ENCODE data around the gene RPTOR.

The RPTOR gene

DNA sequence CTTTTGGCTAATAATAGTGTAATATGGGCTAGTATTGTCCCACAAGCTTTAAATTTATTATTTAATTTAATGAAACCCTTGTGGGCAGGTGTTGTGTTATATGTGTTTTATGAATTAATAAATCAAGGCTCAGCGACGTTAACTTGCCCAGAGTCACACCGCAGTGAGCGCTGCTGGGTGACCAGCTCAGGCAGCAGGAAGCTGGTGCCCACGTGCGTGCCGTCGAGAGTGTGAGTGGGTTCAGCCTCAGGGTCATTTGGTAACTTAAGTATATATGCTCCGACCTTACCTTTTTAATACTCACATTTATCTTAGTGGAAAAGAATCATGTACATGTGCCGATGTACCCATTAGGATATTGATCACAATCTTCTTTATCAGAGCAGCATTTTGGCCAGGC is 309.6 kb downstream of the RPTOR start:
- DNase-seq, result no peak

DNA sequence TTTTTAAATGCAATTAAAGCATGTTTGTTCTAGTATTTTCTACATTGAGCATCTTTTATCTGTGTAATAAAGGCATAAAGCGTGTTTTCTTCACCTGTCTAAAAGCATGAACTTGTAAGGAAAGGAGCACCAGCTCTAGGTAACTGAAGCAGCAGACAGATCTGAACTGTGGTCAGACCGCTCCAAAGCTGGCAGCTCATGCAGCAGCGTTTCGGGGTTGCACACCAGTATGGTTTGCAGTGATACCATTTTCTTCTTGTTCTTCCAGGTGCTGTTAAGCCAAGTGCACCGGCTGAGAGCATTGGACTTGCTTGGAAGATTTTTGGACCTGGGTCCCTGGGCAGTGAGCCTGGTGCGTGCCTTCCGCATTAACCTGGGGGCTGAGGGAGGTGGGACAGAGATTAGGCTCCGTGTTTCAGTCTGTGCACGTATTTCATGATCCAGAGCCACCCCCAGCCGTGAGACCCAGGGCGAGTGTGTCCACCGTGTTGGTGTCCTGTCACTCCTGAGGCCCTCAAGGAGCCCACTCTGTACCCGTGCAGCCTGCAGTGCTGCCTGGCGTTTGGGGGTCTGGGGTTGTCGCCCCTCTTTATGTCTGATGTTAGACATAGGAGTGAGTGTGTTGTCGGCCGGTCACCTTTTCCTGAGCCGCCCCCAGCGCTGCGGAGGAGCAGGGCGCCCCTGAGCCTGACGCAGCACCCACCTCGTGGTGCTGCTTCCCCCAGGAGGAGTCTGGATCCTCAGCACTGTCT is 310.7 kb downstream of the RPTOR start:
- DNase-seq, result no peak

DNA sequence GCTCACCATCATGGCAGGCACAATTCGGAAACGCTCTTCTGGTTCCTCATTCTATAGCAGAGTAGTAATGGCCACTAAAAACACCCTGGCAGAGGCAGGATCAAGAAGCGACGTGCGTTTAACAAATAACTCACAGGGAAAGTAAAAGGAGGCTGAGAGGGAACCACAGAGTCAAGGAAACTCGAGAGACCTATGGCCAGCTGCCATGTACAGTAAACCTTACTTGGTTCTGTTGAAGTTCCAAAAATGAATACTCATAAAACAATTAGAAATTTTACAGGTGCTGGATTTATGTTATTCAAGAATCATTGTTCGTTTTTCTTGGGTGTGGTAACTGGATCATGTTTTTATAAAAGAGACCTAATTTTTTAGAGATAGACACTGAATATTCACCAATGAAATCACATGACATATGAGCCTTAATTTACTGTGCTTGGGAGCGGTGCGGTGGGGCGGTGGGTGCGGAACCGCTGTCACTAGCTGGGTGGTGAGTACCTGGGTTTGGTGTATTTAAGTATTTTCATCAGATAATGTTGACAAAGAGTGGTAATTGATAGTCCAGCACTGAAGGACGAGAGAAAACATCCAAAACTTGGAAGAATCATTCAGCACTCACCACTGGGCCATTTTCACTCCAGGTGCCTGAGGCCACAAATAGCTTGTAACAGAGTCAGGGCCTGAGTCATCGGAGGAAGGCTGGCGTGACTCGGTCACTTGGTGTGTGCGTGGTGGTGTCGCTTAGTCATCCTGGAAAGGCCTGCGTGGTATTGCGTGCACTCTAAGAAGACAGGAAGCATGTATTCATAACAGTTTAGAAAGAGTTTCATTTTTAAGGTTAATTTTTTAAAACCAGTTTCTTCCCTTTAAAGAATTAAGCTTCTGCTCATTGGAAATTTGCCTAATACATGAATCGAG is 311.6 kb downstream of the RPTOR start:
- peak; percentile 98 for DNase-seq

DNA sequence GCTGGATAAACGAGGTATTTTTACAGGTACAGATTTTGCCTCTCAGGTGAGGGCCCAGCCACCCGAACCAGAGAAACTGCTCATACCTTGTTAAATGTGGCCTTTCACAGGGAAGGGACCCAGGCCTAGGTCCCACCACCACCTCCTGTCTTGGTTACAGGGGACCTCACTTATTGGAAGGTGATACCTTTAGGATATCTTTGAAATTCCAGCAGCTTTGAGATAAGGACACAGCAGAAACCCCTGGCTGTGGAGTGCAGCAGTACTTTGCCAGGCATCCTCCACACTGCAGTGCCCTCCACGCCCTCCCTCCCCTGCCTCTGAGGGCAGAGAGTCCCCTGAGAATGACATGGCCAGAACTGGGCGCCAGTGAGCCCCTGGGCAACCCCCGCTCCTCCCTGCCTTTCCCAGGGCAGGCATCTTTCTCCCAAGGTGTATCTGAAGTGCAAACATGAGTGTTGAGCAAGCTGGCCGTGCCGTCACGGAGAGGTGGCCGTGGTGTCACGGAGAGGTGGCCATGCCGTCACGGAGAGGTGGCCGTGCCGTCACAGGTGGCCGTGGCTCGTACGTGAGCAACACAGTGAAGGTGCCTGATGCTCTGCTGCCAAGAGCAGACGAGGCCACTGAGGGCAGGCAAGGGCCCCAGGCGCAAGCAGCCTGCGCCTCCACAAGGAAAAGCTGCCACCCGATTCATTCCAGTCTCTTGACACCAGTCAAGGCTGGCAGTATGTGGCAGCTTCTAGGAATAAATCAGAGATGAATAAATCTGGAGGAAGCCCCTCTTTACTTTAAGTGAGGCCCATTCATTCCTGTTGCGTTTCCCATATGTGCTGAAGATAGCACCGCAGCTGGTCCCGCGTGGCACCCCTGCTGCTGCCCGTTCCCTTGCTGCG is 312.5 kb downstream of the RPTOR start:
- no peak for DNase-seq

DNA sequence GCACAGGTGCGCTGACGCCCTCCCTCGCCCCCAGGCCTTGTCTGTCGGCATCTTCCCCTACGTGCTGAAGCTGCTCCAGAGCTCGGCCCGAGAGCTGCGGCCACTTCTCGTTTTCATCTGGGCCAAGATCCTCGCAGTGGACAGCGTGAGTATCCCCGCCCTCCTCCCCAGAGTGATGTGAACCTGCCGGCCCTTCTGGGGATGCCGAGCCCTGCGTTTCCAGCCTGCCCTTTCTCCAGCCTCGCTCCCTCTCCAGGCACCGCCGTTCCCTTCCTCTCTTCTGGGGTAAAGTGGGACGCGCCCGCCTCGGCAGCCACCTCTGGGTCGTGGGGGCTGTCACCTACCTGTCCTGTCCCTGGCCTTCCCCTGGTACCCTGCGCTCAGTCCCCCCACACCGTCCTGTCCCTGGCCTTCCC is 313.1 kb downstream of the RPTOR start:
- no peak for DNase-seq

DNA sequence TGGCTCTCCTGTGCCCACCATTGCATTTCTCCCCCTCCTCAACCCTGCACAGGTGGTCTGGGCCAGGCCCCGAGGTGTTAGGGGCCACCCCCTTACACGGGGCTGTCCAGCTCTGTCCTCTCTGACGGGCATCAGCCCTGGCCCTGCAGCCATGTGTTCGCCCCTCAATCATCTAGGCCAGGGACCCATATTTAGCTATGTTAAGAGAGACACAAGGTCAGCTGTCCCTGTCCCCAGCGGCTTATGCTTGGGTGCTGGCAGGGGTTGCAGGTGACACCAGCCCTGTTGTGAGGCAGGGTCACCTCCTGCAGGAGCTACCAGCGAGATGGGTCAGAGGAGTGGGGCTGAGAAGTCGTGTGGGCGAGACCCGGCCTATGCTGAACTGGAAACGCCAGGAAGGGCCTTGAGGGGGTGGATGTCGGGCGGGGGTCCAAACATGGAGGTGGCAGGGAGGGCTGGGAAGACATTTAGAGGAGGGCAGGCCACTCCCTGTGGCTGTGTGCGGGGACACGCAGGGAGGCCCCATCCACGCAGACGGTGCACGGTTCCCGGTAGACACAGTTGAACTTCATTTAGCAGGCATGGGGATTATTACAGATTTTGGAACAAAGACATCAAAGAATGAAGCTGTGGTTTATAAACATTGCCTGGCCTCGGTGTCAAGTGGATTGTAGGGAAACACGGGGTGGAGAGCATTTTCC is 313.8 kb downstream of the RPTOR start:
- DNase-seq, result no peak

DNA sequence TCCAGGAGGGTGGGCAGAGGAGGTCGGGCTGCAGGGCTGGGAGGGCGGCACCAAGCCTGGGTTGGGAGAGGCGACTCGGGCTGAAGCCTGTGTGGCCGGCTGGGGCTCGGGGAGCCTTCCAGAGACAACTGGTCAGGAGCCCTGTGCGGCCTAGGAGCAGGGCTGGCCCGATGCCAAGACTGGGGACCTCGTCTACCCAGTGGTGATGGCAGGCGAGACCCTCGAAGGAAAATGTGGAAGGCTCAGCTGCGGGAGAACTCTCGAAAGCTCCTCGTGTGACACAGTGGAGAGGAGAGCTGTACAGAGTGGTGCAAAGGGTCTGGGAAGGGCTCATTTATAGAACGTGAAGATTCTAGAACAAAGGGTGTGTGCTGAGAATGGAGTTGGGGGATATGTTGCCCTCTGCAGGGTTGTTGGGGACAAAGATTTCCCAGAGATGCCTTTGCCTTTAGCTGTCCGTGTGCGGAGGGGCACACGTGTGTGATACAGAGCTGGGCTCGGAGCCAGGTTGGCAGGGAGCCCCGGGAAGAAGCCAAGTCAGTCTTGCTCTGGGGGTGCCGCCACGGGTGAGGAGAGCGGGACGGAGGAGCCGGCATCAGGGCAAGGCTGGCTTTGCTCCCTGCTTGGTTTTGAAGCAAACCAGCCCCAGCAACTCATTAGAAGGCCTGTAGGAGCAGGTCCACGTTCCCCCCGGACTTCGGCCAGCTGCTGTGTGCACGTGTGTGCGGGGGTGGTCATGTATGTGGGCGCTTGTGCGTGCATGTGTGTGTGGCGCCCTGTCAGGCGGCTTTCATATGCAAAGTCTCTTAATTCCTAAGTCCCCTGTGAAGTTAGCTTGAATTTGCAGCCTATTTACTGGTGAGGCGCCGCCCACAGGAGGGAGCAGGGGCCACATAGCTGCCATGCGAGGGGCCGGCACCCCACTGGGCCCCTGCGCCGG is 314.6 kb downstream of the RPTOR start:
- peak; percentile 94 for DNase-seq

DNA sequence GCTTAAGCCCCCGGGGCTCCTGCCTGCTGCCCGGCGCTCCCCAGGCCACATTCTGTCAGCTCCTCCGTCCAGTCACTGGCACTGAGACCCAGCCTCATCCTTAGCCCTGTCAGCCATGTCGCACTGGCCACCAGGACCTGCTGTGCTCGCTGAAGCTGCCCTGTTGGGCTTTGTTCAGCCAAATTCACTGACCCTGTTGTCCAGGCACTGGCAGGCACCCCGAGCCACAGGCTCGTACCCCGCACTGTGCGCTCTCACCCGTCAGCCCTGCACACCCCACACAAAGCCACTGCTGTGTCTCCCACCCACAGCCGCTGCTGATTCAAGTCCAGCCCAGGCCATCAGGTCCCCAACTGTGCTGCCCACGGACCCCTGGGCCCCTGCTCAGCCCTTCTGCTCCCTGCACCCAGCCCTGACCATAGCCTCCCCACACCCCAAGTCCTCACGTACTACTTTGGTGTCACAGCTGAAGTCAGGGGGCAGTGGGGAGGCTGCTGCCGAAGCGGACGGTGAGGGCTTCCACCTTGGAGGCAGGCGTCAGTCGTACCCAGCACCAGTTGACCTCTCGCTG is 315.5 kb downstream of the RPTOR start:
- DNase-seq, result no peak

DNA sequence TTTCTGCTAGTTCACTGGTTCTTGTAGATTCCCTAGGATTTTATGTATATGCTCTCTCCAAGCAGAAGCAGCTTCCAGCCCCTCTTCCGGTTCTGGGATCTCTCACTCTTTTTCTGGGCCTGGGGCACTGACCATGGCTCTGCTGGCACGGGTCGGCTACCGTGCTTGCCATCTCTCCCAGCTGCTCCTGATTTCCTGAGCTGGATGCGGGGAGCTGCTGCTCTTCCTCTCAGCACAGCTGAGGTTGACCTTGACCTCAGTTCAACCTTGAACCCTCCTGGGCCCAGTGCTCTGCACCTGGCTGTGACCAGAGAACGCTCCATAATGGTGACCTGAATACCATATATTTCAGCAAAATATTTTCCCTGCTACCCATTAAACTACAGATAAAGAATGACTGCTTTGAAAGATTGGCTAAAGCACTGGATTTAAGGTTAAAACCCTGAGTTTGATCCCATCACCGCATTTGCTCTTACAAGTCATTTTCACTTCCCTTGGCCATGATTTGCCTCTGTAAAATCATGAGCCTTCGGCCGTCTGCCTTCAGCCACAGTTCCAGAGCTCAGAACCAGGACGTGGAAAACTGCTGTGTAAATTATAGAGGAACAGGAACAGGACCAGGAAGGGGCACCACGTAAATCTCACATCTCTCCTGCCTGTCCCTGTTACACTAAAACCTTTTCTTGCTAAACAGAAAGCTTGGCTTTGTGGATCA is 316.2 kb downstream of the RPTOR start:
- DNase-seq, result no peak

DNA sequence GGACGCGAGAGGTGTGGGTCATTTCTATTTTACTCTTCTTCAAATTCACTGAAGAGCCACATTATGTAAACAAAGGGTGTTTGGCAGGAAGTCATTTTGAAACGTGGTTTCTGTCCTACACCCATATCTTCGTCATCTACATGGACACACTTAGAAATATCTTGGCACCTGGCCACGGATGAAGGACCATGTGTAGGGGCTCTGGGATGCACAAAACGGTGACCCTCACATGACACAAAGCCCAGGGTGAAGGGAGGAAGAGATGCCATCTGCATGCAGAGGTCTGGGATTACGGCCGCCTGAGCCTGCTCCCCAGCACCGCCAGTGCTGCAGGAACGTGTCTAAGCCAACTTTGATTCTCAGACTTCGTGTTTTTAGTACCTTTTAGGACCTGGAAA is 316.8 kb downstream of the RPTOR start:
- no peak for DNase-seq

DNA sequence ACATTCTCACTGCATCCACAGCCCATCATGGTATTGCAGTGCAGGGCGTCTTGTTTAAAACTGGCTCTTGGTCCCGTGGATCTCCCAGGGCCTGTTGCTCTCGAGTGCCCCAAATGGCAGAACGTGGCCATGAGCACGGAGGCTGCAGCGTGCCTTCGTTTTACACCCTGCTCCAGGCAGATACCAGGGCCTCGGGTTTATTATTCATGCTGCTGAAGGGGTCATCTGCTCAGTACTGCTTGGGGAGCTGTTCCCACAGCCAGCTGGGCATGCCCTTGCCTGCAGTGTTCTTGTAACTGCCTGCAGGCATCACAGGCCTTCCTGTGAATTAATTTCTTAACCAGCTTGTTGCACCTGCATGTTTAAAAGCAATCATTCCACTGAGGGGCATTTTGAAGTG is 317.3 kb downstream of the RPTOR start:
- DNase-seq, result peak; percentile 48

DNA sequence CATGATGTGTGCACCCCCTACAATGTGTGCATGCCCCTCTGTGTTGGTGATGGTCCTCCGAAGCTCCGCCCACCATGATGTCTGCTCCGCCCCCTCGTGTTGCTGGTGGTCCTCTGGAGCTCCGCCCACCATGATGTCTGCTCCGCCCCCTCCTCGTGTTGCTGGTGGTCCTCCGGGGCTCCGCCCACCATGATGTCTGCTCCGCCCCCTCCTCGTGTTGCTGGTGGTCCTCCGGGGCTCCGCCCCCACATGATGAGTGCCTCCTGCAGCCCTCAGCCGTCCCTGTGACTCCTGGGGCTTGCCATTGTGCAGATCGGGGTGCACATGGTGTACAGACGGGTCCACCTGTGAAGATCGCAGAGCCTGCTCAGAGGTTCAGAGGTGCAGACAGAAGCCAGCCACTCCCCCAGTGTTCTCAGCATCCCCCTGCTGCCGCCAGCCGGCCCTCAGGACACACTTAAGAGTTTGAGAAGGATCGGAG is 317.9 kb downstream of the RPTOR start:
- DNase-seq, result no peak

DNA sequence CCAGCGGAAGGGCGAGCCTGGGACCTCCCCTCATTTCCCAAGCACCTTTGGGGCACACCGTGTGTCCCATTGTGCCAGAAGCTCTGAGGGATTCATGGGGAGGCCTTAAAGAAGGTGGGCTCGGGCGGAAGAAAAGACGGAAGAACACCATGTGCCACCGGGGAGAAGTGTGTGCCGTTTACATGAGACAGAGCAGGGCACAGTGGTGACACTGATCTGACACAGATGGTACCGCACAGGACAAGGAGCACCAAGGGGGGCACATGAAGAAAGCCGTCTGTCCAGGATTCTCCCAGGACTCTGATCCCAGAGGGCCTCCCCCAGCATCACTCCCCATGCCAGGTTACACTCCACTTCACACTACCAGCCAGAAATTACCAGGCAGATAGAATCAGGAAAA is 318.3 kb downstream of the RPTOR start:
- no peak for DNase-seq

DNA sequence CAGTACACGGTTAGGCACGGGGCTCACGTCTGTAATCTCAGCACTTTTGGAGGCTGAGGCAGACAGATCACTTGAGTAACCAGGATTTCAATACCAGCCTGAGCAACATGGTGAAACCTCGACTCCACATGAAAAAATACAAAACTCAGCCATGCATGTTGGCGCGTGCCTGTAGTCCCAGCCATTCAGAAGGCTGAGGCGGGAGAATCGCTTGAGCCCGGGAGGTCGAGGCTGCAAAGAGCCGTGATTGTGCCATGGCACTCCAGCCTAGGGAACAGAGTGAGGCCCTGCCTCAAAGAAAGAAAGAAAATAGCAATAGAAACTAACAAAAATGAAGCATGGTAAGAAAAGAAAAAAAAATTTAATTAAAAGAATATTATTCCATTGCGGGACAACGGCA is 319.0 kb downstream of the RPTOR start:
- no peak for DNase-seq

DNA sequence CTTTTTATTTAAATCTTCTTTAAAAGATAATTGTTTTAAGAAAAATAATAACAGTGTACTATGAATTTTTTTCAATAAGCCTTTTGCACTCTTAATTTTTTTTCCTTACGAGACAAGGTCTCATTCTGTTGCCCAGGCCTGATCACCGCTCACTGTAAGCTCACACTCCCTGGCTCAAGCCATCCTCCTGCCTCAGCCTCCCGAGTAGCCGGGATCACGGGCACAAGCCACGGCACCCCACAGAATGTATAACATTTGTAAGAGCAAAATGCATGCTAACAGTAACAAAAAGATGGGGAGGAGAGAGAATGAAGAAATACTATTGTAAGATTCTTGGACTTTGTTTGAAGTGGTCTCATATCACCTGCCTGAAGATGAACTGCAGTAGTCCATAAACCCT is 320.1 kb downstream of the RPTOR start:
- DNase-seq, result no peak

DNA sequence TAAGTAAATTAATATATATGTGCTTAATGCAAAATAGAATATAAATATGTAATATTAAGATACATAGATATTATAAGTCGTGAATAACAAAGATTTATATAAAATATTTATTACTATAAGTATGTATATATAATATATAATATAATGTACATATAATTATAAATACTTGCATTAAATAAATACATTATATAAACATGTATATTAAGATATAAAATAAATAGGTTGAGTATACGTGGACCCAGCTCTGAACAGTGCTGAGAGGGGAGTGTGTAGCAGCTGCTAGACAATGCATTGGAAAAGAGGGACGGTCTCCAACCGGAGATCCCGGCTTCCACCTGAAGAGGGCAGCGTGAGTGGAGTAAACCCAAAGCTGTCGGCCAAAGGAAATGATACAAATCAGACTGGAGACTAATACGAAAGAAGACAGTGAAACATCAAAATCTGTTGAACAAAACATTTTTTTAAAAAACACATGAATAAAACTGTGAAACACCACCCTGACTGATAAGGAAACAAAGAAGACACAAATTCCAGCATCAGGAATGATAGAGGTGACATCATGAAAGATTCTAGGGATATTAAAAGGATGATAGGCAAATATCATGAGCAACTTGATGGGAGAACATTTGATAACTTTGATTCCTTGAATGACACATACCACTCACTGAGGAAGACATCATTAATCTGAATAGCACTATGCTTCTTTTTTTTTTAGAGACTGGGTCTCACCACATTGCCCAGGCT is 321.6 kb downstream of the RPTOR start:
- DNase-seq, result peak; percentile 66

DNA sequence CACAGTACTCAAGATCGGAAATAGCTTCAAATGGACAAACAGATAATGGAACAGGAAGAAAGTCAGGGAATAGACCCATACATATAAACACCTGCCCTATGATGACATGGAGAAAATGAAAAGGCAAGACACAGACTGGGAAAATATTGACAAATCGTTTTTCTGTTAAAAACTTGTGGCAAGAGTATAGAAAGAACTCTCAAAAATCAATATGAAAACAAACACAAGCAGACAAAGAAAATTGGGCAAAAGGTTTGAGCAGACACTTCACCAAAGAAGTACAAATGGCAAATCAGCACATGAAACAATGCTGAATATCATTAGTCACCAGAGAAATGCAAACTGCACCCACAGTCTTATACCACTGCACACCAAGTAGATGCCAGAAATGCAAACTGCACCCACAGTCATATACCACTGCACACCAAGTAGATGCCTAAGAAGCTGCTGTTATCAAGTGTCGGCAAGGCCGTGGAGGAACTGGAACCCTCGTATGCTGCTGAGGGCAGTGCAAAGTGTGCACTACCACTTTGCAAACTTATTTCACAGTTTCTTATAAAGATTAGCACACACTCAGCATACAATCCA is 323.5 kb downstream of the RPTOR start:
- no peak for DNase-seq

DNA sequence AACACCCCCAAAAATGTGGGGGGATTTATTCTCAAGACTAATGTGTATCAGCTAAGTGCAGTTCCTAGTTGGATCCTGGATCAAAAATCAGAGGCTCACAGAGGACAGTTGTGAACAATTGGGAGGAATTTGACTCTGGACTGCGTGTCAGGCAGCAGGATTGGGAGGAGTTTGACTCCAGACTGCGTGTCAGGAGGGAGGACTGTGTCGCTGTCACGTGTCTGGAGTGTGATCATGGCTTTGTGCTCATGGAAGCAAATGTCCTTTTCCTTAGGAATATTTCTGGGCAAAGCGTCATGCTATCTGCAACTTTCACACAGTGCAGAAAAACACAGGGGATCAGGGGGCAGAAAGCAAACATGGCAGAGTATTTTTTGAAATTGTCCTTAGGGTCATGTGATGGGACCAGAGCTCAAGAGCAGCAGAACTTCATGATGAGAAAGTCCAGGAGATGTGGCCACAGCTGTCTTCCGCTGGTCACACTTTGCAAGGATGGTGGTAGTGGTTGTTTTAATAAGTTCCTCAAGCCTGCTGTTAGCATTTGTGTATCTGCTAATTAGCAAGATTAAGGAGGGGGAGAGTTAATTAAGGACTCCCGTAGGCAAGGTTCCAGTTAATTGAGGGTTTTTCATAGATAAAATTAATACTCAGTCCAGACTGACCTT is 325.0 kb downstream of the RPTOR start:
- DNase-seq, result no peak

Data from fibroblast of skin of scalp (primary cell).